ENCODE measurements around the gene SCAF4.

GRCh38 chr21:31780944-31781343 lies 49.0 kb upstream of the SCAF4 start:
- TF ChIP-seq POLR2A (IDR thresholded peaks at IDR 0.05): no peak
- TF ChIP-seq CTCF (IDR thresholded peaks at IDR 0.05 in 8 of 11, conservative IDR thresholded peaks at IDR 0.05 in 3 of 11): peak in 1 of 11 experiments; percentile 18
